ENCODE data around the gene KRIT1. TPM values are rescaled to one million over a fixed set of nuclear protein-coding genes. Genes with fewer than 3 reads are reported as not detected.
"Not testable (repeated sequence)": the region's sequence is repeated elsewhere in the genome, so short reads cannot be mapped to it uniquely, and the experiment has no call there.

KRIT1 gene
- total RNA-seq, 1 donor from 2014 or later: 32.5 TPM

GRCh38 chr7:92250603-92251002, 4.9 kb upstream of the KRIT1 start:
- DNase-seq (ENCODE audit: low read depth in 2 of 2): no peak

DNA sequence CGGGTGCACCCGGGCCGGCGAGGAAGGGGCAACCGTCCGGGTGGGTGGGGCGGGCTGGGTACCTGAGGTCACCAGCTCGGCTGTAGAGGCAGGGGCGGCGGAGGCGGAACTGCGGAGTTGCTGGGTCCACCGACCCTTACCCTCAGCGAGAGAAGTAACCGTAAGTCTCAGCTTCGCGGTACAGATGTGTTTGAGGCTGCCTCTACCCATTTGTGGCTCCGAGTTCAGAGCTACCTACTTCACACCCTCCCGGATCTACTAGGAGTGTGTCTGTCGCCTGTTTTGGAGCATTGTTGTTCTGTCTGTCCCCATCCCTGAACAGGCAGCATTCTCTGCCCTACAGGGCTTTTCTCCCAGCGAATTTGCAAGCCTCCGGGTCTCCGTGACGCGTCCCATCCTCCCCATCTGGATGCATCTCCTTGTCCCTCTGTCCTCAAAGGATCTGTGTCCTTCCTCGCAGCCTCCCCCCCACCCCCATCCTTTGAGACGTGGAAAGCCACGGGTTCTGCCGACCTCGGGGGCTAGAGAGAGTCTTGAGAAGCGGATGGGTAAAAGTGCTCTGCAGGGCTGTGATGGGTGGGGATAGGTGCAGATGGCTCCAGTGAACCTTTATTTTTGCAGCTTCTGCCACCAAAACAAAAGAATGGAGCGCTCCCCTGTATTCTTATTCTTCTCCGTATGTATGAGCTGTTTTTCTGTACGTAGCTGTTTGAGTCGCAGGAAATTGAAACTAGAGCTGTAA, 817 bp upstream of the KRIT1 start:
- peak; percentile 19 to 30 for DNase-seq (ENCODE audit: low read depth in 2 of 2)

- peak; percentile 4 to 66 for DNase-seq (ENCODE audit: low read depth in 2 of 2)
Observed at GRCh38 chr7:92244808-92245486, 767 bp downstream of the KRIT1 start.

GRCh38 chr7:92242972-92243371, 2.7 kb downstream of the KRIT1 start:
- DNase-seq (ENCODE audit: low read depth in 2 of 2): no peak

- no peak for DNase-seq (ENCODE audit: low read depth in 2 of 2)
Observed at GRCh38 chr7:92230547-92230946, 15.2 kb downstream of the KRIT1 start.

- DNase-seq (ENCODE audit: low read depth in 2 of 2): no peak
Observed at GRCh38 chr7:92228742-92229141, 17.0 kb downstream of the KRIT1 start.

GRCh38 chr7:92228100-92228499, 17.6 kb downstream of the KRIT1 start:
- no peak for DNase-seq (ENCODE audit: low read depth in 2 of 2)

- DNase-seq (ENCODE audit: low read depth in 2 of 2): no peak
Observed at GRCh38 chr7:92226981-92227380, 18.7 kb downstream of the KRIT1 start.

GRCh38 chr7:92221766-92222165, 23.9 kb downstream of the KRIT1 start:
- DNase-seq (ENCODE audit: low read depth in 2 of 2): no peak

GRCh38 chr7:92206672-92207071, 39.0 kb downstream of the KRIT1 start:
- no peak for DNase-seq (ENCODE audit: low read depth in 2 of 2)

DNA sequence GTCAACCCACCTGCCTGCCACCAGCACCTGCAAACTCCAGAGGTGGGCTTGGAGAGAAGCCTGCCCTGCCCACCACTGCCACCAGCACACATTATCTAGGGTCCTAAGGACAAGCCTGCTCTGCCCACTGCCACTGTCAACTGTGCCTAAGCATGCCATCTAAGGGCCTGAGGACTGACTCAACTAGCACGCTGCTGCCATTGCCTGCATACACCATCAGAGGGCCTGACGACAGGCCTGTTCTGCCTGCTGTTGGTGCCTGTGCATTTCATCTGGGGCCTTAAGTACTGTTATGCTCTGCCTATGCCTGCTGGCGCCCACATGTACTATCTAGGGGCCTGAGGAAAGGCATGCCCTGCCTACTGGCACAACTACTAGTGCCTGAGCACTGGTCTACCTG, 39.7 kb downstream of the KRIT1 start:
- DNase-seq (ENCODE audit: low read depth in 2 of 2): no peak

- no peak for DNase-seq (ENCODE audit: low read depth in 2 of 2)
Observed at GRCh38 chr7:92200791-92201190, 44.9 kb downstream of the KRIT1 start.

- DNase-seq (ENCODE audit: low read depth in 2 of 2): no peak
Observed at GRCh38 chr7:92192326-92192725, 53.4 kb downstream of the KRIT1 start.

- not testable (repeated sequence) for DNase-seq (ENCODE audit: low read depth in 2 of 2)
Observed at GRCh38 chr7:92189246-92189645, 56.5 kb downstream of the KRIT1 start.

- DNase-seq (ENCODE audit: low read depth in 2 of 2): not testable (repeated sequence)
Observed at GRCh38 chr7:92184294-92184693, 61.4 kb downstream of the KRIT1 start.

GRCh38 chr7:92178928-92179924, 66.5 kb downstream of the KRIT1 start, which contains the start of gene LRRD1:
TSS of gene LRRD1 (minus strand) at chr7:92179142. CDS start at chr7:92165202, 13,940 bp downstream.
- DNase-seq (ENCODE audit: low read depth in 2 of 2): peak; percentile 84 to 90

DNA sequence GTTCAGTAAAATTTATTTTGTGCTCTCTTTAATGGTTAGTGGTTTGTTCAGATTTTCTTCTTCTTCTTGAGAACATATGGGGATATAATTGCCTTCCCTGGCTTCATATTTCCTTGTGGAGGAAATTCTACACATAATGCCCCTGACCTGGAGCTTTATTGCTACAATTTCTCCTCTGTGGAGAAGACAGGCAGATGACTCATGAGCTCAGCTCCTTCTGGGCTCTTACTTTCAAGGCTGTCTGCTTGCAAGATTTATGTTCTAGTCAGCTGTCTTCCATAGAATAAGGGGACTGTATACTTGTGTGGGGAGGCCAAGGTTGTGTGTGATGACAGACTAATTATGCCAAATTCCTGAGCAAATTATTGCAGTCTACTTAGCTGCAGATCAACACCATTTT, 68.4 kb downstream of the KRIT1 start:
- no peak for DNase-seq (ENCODE audit: low read depth in 2 of 2)

DNA sequence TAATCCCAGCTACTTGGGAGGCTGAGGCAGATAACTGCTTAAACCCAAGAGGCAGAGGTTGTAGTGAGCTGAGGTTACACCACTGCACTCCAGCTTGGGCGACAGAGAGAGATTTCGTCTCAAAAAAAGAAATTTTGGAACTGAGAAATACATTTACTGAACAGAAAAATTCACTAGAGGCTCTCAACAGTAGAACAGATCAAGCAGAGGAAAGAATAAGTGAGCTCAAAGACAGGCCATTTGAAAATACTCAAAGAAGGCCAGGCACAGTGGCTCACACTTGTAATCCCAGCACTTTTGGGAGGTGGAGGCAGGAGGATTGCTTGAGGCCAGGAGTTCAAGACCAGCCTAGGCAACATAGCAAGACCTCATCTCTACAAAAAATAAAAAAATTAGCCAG, 76.2 kb downstream of the KRIT1 start:
- DNase-seq (ENCODE audit: low read depth in 2 of 2): not testable (repeated sequence)

DNA sequence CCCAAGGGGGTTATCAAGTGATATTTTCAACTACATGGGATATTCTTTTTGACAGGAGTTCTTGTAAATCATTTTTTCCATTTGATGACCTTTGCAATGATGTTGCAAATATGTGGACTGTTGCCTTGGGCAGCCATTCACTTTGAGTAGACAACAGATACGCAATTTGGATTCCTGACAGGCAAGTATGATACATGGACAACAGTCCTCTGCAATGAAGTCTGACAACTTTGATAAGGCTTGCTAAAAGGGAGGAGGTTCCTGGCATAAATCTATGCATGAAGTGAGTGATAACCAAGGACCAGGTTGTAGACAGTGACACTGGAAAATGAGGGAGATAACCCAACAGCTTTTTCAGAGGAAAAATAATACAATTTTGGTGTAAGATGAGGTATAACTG, 84.4 kb downstream of the KRIT1 start:
- DNase-seq (ENCODE audit: low read depth in 2 of 2): peak in 1 of 2 donors; percentile 1

GRCh38 chr7:92158660-92159575, 86.8 kb downstream of the KRIT1 start:
- no peak for DNase-seq (ENCODE audit: low read depth in 2 of 2)

GRCh38 chr7:92156990-92157389, 88.7 kb downstream of the KRIT1 start:
- DNase-seq (ENCODE audit: low read depth in 2 of 2): no peak

Data from lung microvascular endothelial cell (primary cell).